Caco-2 (cell line): ENCODE measurements around the gene DNMT3A. TPM values are rescaled to one million over a fixed set of nuclear protein-coding genes. Genes with fewer than 3 reads are reported as not detected.

Experiments
- BruUV-seq: library from RNA; stranded (reverse); fragments of 400-500 nt; replicated peaks from 2 replicates; lab custom pipeline; 2021; lab: Mats Ljungman, UMichigan
- CTCF ChIA-PET: fragments of 300-600 bp; sonication (Branson Sonifier 250); formaldehyde crosslinking; loops from one replicate; lab custom pipeline; 2022; ENCODE audit warnings: antibody characterized with exemption; lab: Charles Lee
- POLR2A ChIA-PET: fragments of 300-600 bp; sonication (Branson Sonifier 250); formaldehyde crosslinking; loops from one replicate; lab custom pipeline; 2022; ENCODE audit warnings: antibody characterized with exemption; lab: Charles Lee
- DNase-seq, 2 experiments: peaks; one replicate each; pipeline versions ENCODE4 v3.0.0 to v3.0.0-alpha.2; 2020 to 2022
- H3K27me3 ChIP-seq: replicated peaks from 2 replicates; pipeline ENCODE4 v1.6.0; 2011; ENCODE audit warnings: low read length; ENCODE audit not compliant: control insufficient read depth, insufficient read depth
- H3K36me3 ChIP-seq: 2 replicates; pipeline ENCODE4 v1.5.1; 2011; ENCODE audit warnings: low read length; ENCODE audit not compliant: control insufficient read depth, insufficient read depth
- H3K4me1 ChIP-seq: fragments of 250-450 bp; sonication (Bioruptor Pico); 2 replicates; pipeline ENCODE4 v1.5.1; 2020; ENCODE audit warnings: mild to moderate bottlenecking
- H3K4me3 ChIP-seq: 2 replicates; pipeline ENCODE4 v1.5.1; 2011; ENCODE audit warnings: low read depth, mild to moderate bottlenecking, control low read depth, low read length
- H3K9me3 ChIP-seq: fragments of 250-450 bp; sonication (Bioruptor Pico); 2 replicates; pipeline ENCODE4 v1.5.1; 2020; ENCODE audit warnings: mild to moderate bottlenecking, moderate library complexity
- H3K27ac Mint-ChIP-seq: one replicate; pipeline ENCODE4 v1.8.0; 2022; ENCODE audit warnings: mixed read lengths; ENCODE audit not compliant: unreplicated experiment
- H3K27me3 Mint-ChIP-seq: one replicate; pipeline ENCODE4 v1.8.0; 2022; ENCODE audit warnings: mixed read lengths; ENCODE audit not compliant: insufficient read depth, unreplicated experiment
- H3K36me3 Mint-ChIP-seq: one replicate; pipeline ENCODE4 v1.8.0; 2022; ENCODE audit warnings: mild to moderate bottlenecking, mixed read lengths; ENCODE audit not compliant: insufficient read depth, unreplicated experiment
- H3K4me1 Mint-ChIP-seq: one replicate; pipeline ENCODE4 v1.8.0; 2022; ENCODE audit warnings: low read depth, mixed read lengths; ENCODE audit not compliant: unreplicated experiment
- H3K4me3 Mint-ChIP-seq: one replicate; pipeline ENCODE4 v1.8.0; 2022; ENCODE audit warnings: mild to moderate bottlenecking, moderate library complexity, mixed read lengths; ENCODE audit not compliant: unreplicated experiment
- H3K9me3 Mint-ChIP-seq: one replicate; pipeline ENCODE4 v1.8.0; 2022; ENCODE audit warnings: mixed read lengths; ENCODE audit not compliant: unreplicated experiment
- intact Hi-C: fragments of 100-400 bp; cut with micrococcal nuclease; formaldehyde crosslinking; loops from one replicate; pipeline ENCODE4 v1.10.0; 2022; ENCODE audit not compliant: unreplicated experiment
- total RNA-seq: library from RNA; stranded (reverse); gene quantifications from 2 replicates; pipeline ENCODE4 v1.2.3, GENCODE V29; 2022
- TF ChIP-seq, protein P1 (sequence below), 2 experiments: fragments of 200-600 bp in 1 of 2; IDR thresholded peaks; 1 replicate in 1 of 2; 2 replicates in 1 of 2; pipeline versions ENCODE4 v1.5.1 to v1.8.0; 2011 to 2022; ENCODE audit warnings: antibody characterized with exemption in 1 of 2, control low read depth in 1 of 2, inconsistent platforms in 1 of 2, low read depth in 1 of 2, low read length in 1 of 2, mild to moderate bottlenecking in 1 of 2, moderate library complexity in 1 of 2; ENCODE audit not compliant: insufficient read depth in 1 of 2, severe bottlenecking in 1 of 2, unreplicated experiment in 1 of 2

Gene DNMT3A
- total RNA-seq, 1 experiment from 2014 or later = 72.2 TPM

DNA sequence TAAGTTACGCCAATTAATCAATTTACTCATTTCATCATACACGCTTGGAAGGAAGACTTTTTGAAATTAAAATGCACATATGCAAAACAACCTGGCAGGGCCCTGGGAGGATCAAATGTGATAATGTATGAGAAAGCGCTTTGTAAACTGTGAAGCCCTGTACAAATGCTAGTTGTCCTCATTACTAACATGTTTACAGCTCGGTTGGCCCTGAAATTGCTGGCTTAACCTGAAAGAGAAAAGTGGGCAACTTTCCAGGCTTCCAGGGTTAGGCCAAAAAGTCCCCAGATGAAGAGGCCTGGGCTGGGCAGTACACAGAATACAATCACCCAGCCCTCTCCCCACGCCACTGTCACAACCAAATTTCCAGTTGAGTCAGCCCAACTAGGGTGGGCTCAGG, 60.2 kb downstream of the DNMT3A start:
- Histone ChIP-seq H3K4me3 (no peak overlapping the region), H3K4me1 (no peaks in the 10 kb centered on the region), H3K27me3 (no peaks in the 10 kb centered on the region), H3K36me3 (no peaks in the 10 kb centered on the region), H3K9me3 (no peaks in the 10 kb centered on the region)
- Mint-ChIP-seq H3K36me3 (peaks cover 8% of the 10 kb centered on the region), H3K4me1 (peaks cover 7% of the 10 kb centered on the region), H3K9me3 (no peaks in the 10 kb centered on the region), H3K27me3 (no peaks in the 10 kb centered on the region), H3K4me3 (no peak overlapping the region), H3K27ac (no peak overlapping the region)
- DNase-seq = no peak
- ChIA-PET POLR2A (no interaction called here), CTCF (no interaction called here)
- BruUV-seq = no TSS peak
- TF ChIP-seq, protein P1, sequence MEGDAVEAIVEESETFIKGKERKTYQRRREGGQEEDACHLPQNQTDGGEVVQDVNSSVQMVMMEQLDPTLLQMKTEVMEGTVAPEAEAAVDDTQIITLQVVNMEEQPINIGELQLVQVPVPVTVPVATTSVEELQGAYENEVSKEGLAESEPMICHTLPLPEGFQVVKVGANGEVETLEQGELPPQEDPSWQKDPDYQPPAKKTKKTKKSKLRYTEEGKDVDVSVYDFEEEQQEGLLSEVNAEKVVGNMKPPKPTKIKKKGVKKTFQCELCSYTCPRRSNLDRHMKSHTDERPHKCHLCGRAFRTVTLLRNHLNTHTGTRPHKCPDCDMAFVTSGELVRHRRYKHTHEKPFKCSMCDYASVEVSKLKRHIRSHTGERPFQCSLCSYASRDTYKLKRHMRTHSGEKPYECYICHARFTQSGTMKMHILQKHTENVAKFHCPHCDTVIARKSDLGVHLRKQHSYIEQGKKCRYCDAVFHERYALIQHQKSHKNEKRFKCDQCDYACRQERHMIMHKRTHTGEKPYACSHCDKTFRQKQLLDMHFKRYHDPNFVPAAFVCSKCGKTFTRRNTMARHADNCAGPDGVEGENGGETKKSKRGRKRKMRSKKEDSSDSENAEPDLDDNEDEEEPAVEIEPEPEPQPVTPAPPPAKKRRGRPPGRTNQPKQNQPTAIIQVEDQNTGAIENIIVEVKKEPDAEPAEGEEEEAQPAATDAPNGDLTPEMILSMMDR (IDR thresholded peaks at IDR 0.05; ENCODE audit: insufficient read depth in 1 of 2, low read depth in 1 of 2, low read length in 1 of 2, severe bottlenecking in 1 of 2, unreplicated experiment in 1 of 2) = no peak
- intact Hi-C loops = no loop called here

DNA sequence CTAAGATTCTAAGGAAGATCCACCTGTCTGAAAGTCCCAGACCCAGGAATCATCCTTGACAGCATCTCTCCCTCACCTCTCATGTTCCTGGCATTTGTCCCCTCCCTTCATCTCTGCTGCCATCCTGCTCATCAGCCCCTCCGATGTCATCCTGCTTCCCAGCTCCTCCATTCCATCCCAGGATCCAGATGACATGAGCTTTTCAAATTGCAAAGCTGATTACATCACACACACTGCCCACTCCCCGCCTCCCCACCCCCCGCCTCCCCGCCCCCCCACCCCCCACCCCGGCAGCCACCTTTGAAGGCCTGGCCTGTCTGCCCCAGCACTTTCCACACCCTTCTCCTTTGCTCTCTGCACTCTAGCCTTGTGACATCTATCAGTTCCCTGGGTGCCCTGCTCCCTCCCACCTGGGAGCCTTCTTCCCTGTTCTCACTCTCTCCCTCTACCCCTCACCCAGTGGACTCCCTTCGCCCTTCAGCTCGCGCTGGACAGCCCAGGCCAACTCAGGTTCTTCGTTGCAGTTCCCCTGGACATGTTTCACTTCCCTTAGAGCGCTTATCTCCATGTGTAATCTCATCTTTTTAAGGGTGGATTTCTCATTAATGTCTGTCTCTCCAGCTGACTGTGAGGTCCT, 61.6 kb downstream of the DNMT3A start:
- CTCF ChIA-PET = no interaction called here
- BruUV-seq = no TSS peak
- H3K36me3 Mint-ChIP-seq = peaks cover 8% of the 10 kb centered on the region
- H3K4me3 ChIP-seq = no peak overlapping the region
- no peak for DNase-seq
- H3K9me3 ChIP-seq = no peaks in the 10 kb centered on the region
- no peaks in the 10 kb centered on the region for H3K27me3 ChIP-seq
- H3K4me3 Mint-ChIP-seq = no peak overlapping the region
- TF ChIP-seq, protein P1 (IDR thresholded peaks at IDR 0.05; ENCODE audit: insufficient read depth in 1 of 2, low read depth in 1 of 2, low read length in 1 of 2, severe bottlenecking in 1 of 2, unreplicated experiment in 1 of 2) = no peak
- intact Hi-C loops = no loop called here
- no peaks in the 10 kb centered on the region for H3K36me3 ChIP-seq
- peak overlapping the region; percentile 46 for H3K27ac Mint-ChIP-seq
- no peaks in the 10 kb centered on the region for H3K4me1 ChIP-seq
- POLR2A ChIA-PET = no interaction called here
- H3K27me3 Mint-ChIP-seq = no peaks in the 10 kb centered on the region
- no peaks in the 10 kb centered on the region for H3K9me3 Mint-ChIP-seq
- peaks cover 7% of the 10 kb centered on the region for H3K4me1 Mint-ChIP-seq

DNA sequence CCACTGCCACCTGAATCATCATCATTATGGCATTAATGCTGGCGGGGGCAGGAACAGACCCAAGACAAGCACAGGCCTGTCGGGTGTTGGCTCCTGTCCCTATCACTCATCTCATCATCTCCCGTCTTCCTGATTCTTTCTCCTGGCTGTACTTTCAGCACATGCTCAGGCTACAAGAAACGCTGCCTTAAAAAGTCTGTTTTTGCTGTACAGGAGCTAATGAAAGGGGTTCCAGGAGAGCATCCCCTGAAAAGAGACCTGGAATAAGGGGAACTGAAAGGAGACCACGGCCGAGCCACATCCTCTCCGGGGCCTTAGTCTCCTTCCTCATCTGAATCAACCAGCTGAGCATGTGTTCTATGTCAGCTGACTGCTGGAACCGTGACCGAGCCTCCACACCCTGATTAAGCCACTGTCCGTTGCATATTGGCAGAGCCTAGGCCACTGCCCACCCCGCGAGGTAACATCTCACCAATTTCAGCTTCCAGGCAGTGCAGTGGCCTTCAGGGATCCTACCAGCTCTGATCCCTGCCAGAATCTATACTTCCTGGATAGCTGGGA, 62.6 kb downstream of the DNMT3A start:
- Mint-ChIP-seq H3K27ac (no peak overlapping the region), H3K36me3 (peaks cover 8% of the 10 kb centered on the region), H3K9me3 (no peaks in the 10 kb centered on the region), H3K4me3 (no peak overlapping the region), H3K27me3 (no peaks in the 10 kb centered on the region), H3K4me1 (peaks cover 7% of the 10 kb centered on the region)
- Histone ChIP-seq H3K9me3 (no peaks in the 10 kb centered on the region), H3K4me1 (no peaks in the 10 kb centered on the region), H3K4me3 (no peak overlapping the region), H3K27me3 (no peaks in the 10 kb centered on the region), H3K36me3 (no peaks in the 10 kb centered on the region)
- intact Hi-C loops = no loop called here
- TF ChIP-seq, protein P1 (IDR thresholded peaks at IDR 0.05; ENCODE audit: insufficient read depth in 1 of 2, low read depth in 1 of 2, low read length in 1 of 2, severe bottlenecking in 1 of 2, unreplicated experiment in 1 of 2) = no peak
- ChIA-PET POLR2A (no interaction called here), CTCF (no interaction called here)
- DNase-seq = no peak
- no TSS peak for BruUV-seq
